Choroid plexus epithelial cell (primary cell): ENCODE data around the gene FADD.

ENCODE experiments used
- DNase-seq: peaks from one replicate; pipeline ENCODE4 v3.0.0-alpha.2; 2010; ENCODE audit warnings: low read depth
- H3K4me3 ChIP-seq: 2 replicates; pipeline ENCODE4 v1.5.1; 2011; ENCODE audit warnings: low read depth, mild to moderate bottlenecking, control low read depth, low read length, moderate library complexity
- TF ChIP-seq, protein P1 (sequence below): conservative IDR thresholded peaks from 2 replicates; pipeline ENCODE4 v1.5.1; 2011; ENCODE audit warnings: low read depth, mild to moderate bottlenecking, control low read depth, inconsistent platforms, low read length, moderate library complexity

FADD gene

DNA sequence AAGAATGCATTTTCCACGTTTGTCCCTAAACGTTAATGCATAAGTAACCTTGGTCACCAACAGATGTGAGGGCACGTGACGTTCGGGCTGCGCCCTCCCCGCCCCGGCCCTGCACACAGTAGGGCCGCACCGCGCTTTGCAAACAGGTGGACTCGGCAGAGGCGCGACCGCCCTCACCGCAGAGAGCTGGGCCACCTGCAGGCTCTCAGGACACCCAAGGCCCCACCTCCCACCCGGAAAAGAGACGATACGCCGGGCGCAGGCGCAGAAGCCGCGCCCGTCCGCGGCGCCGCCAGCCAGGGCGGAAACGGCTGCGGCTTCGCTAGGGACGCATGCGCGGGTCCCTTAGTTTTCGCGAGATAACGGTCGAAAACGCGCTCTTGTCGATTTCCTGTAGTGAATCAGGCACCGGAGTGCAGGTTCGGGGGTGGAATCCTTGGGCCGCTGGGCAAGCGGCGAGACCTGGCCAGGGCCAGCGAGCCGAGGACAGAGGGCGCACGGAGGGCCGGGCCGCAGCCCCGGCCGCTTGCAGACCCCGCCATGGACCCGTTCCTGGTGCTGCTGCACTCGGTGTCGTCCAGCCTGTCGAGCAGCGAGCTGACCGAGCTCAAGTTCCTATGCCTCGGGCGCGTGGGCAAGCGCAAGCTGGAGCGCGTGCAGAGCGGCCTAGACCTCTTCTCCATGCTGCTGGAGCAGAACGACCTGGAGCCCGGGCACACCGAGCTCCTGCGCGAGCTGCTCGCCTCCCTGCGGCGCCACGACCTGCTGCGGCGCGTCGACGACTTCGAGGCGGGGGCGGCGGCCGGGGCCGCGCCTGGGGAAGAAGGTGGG, at the start of gene FADD:
TSS of gene FADD (plus strand) at position 377 of the 831 bp plus-strand sequence. CDS start at position 541, 164 bp downstream.
- peak; percentile 94 for DNase-seq
- H3K4me3 ChIP-seq = peak within 1 kb of the TSS; percentile 95
- TF ChIP-seq, protein P1, sequence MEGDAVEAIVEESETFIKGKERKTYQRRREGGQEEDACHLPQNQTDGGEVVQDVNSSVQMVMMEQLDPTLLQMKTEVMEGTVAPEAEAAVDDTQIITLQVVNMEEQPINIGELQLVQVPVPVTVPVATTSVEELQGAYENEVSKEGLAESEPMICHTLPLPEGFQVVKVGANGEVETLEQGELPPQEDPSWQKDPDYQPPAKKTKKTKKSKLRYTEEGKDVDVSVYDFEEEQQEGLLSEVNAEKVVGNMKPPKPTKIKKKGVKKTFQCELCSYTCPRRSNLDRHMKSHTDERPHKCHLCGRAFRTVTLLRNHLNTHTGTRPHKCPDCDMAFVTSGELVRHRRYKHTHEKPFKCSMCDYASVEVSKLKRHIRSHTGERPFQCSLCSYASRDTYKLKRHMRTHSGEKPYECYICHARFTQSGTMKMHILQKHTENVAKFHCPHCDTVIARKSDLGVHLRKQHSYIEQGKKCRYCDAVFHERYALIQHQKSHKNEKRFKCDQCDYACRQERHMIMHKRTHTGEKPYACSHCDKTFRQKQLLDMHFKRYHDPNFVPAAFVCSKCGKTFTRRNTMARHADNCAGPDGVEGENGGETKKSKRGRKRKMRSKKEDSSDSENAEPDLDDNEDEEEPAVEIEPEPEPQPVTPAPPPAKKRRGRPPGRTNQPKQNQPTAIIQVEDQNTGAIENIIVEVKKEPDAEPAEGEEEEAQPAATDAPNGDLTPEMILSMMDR = no peak

- no peak for DNase-seq
- H3K4me3 ChIP-seq = no peak overlapping the region
- TF ChIP-seq, protein P1 = no peak
These were observed 47.7 kb upstream of the FADD start for GRCh38 chr11:70155386-70155785.

DNA sequence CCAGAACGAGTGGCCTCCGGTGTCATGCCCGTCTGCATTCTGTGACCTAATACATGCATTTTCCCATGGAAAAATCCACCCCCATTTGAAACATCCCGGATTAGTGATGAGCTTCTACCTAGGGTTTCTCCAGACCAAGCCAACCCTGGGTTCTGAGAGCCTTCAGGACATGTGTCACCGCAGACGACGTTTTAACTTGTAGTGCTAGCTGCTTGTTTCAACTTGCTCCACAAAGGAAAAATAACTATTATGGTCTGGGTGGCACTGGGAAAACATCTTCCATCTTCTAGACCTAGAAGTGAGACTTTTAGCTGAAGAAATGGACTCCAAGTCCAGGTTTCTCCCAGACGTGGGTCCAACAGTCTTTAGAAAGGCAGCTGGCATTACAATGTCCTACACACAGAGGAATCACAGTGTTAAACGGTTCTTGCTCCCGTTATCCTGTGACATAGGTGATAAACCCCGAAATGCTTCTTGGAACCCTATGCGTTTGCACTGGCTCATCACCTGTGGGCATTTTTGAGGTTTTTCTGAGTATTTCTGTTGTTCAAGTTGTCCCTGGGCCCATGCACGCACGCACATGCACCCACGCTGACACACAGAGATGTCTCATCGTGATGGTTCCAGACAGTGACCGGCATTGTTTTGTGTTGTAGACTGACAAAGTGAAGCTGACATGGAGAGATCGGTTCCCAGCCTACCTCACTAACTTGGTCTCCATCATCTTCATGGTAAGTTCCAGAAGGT, 46.6 kb upstream of the FADD start:
- TF ChIP-seq, protein P1 = no peak
- no peak overlapping the region for H3K4me3 ChIP-seq
- DNase-seq = no peak

- H3K4me3 ChIP-seq = no peak overlapping the region
- DNase-seq = peak; percentile 45
- TF ChIP-seq, protein P1 = peak; percentile 66
These were observed 44.9 kb upstream of the FADD start for GRCh38 chr11:70158201-70158600.

DNA sequence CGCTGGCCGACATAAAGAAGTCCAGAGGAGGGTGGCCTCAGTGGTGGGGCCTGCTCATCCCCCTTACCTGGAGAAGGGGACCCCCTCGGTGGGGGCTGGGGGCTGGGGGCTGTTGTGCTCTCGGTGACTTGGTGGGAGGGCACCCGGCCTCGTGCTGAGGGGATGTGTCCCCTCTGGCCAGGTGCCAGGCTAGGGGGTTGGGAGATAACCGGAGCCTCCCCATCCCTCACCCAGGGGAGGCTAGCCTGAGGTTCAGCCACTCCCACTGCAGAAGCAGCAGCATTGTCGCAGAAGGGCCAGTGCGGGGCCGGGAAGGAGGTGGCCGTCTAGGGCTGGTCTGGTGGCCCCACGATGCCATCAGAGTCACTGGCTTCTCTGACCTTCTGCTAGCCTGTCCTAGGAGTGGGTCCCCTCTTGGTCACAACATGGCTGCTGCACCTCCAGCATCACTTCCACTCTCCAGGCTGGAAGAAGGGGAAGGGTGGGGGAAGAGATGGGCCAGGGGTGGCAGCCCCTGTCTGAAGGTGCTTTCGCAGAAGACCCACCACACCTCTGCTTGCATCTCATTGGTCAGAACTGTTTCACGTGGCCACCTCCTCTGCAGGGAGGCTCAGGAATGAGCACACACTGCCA, 44.2 kb upstream of the FADD start:
- no peak overlapping the region for H3K4me3 ChIP-seq
- no peak for DNase-seq
- TF ChIP-seq, protein P1 = no peak

DNA sequence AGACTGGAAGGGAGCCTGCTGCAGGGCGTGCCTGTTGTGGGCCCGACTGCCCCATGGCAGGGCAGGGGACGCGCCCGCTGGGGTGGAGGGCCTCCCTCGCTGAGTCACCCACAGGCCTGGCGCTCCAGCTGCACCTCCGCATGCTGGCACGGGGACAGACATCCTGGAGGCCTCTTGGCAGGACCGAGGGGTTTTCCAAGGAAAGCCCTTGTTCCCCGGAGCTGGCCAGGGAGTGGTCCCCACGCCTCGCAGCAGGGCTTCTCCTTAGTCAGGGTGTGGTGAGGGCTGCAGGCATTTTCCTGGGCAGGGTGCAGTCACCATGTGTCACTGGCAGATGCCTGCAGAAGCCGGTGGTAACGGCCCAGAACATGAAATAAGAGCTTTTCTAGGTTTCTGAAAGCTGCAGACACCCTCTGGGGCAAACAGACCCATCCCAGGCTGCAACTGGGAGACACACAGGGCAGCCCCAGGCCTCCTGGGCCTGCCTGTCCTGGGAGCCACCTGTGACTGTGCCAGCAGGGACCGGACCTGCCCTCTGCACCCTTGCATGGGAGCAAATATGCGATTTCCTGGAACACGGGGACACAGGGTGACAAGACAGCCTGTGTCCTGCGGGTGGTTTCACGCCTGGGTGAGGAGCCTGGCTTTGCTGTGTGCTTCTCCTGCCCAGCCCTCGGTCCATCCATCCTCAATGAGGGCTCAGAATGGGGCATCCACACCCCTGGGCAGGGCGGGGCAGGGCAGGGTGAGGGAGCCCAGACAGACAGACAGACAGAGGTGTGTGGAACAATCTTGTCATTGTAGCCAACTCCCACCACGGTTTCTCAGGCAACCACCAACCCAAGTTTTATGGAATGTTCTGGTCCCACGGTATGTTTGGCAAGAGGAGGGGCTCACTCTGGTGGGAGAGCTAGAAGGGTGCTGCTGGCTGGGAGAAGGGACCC, 43.2 kb upstream of the FADD start:
- DNase-seq = no peak
- H3K4me3 ChIP-seq = no peak overlapping the region
- TF ChIP-seq, protein P1 = no peak
